PC-9 (cell line): ENCODE measurements around the gene ANK2. TPM values are rescaled to one million over a fixed set of nuclear protein-coding genes. Genes with fewer than 3 reads are reported as not detected.

Source experiments
- BruUV-seq: library from RNA; stranded (reverse); fragments of 400-500 nt; replicated peaks from 2 replicates; lab custom pipeline; 2021; lab: Mats Ljungman, UMichigan
- CTCF ChIA-PET: fragments of 300-600 bp; sonication (Branson Sonifier 250); formaldehyde crosslinking; loops from one replicate; lab custom pipeline; 2022; ENCODE audit warnings: antibody characterized with exemption; lab: Charles Lee
- POLR2A ChIA-PET: fragments of 300-600 bp; sonication (Branson Sonifier 250); formaldehyde crosslinking; loops from one replicate; lab custom pipeline; 2022; ENCODE audit warnings: antibody characterized with exemption; ENCODE audit not compliant: unreplicated experiment; lab: Charles Lee
- DNase-seq, 2 experiments: peaks; one replicate each; pipeline versions ENCODE4 v3.0.0 to v3.0.0-alpha.2; 2015 to 2022; ENCODE audit warnings: mixed read lengths in 1 of 2
- H2AFZ ChIP-seq: fragments of 200-600 bp; sonication (generic); 2 replicates; pipeline ENCODE4 v1.8.1; 2017; ENCODE audit warnings: antibody characterized with exemption
- H3F3A ChIP-seq: fragments of 200-600 bp; sonication (generic); 2 replicates; pipeline ENCODE4 v1.8.1; 2017; ENCODE audit warnings: antibody characterized with exemption, mild to moderate bottlenecking, low read depth; ENCODE audit not compliant: insufficient read depth
- H3K27ac ChIP-seq: fragments of 200-600 bp; sonication (generic); 2 replicates; pipeline ENCODE4 v1.6.1; 2016; ENCODE audit warnings: mixed run types
- H3K27me3 ChIP-seq: fragments of 200-600 bp; sonication (generic); 2 replicates; pipeline ENCODE4 v1.6.1; 2016; ENCODE audit warnings: low read depth, mixed run types; ENCODE audit not compliant: insufficient read depth
- H3K36me3 ChIP-seq: fragments of 200-600 bp; sonication (generic); 2 replicates; pipeline ENCODE4 v1.6.1; 2016; ENCODE audit warnings: low read depth, mixed run types
- H3K4me1 ChIP-seq: fragments of 200-600 bp; sonication (generic); replicated peaks from 2 replicates; pipeline ENCODE4 v1.6.1; 2016; ENCODE audit warnings: mixed run types; ENCODE audit not compliant: insufficient read depth
- H3K4me2 ChIP-seq: fragments of 200-600 bp; sonication (generic); 2 replicates; pipeline ENCODE4 v1.6.1; 2017; ENCODE audit warnings: mixed run types
- H3K4me3 ChIP-seq: fragments of 200-600 bp; sonication (generic); 2 replicates; pipeline ENCODE4 v1.6.1; 2016; ENCODE audit warnings: mixed run types
- H3K79me2 ChIP-seq: fragments of 200-600 bp; sonication (generic); 2 replicates; pipeline ENCODE4 v1.6.1; 2017; ENCODE audit warnings: low read depth, mixed run types
- H3K9me2 ChIP-seq: fragments of 200-600 bp; sonication (generic); 2 replicates; pipeline ENCODE4 v1.8.1; 2017; ENCODE audit warnings: mild to moderate bottlenecking; ENCODE audit not compliant: insufficient read depth
- H3K9me3 ChIP-seq: fragments of 200-600 bp; sonication (generic); 2 replicates; pipeline ENCODE4 v1.8.1; 2016; ENCODE audit warnings: low read depth; ENCODE audit not compliant: insufficient read depth
- H4K20me1 ChIP-seq: fragments of 200-600 bp; sonication (generic); 2 replicates; pipeline ENCODE4 v1.8.1; 2017; ENCODE audit not compliant: insufficient read depth
- EZH2 ChIP-seq: fragments of 200-600 bp; sonication (generic); IDR thresholded peaks from 2 replicates; pipeline ENCODE4 v1.8.0; 2017; ENCODE audit warnings: antibody characterized with exemption, low read depth
- intact Hi-C: fragments of 100-400 bp; cut with micrococcal nuclease; formaldehyde crosslinking; loops from one replicate; pipeline ENCODE4 v1.10.0; 2022; ENCODE audit not compliant: unreplicated experiment
- total RNA-seq: library from RNA; stranded (reverse); gene quantifications from 2 replicates; pipeline ENCODE4 v1.2.3, GENCODE V29; 2021
- TF ChIP-seq, protein P1 (sequence below): fragments of 200-600 bp; sonication (generic); conservative IDR thresholded peaks from 2 replicates; pipeline ENCODE4 v1.6.1; 2017; ENCODE audit warnings: mixed run types, antibody characterized with exemption, mild to moderate bottlenecking, moderate library complexity

The ANK2 gene
- total RNA-seq, 1 experiment from 2014 or later, result 0.61 TPM

DNA sequence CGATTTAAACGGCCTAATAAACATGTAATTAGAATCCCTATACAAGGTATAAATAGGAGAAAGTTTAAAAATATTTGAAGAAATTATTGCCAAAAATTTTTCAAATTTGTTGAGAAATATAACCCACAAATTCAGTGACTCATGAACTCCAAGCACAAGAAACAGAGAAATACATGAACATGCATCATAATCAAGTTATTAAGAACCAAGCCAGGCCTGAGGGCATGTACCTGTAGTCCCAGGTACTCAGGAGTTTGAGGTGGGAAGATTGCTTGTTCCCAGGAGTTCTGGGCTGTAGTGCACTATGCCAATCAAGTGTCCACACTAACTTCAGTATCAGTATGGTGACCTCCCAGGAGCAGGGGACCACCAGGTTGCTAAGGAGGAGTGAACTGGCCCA lies 370.2 kb downstream of the ANK2 start:
- Histone ChIP-seq H3K9me3 (no peaks in the 10 kb centered on the region), H3K27me3 (no peaks in the 10 kb centered on the region), H3K36me3 (no peaks in the 10 kb centered on the region), H3K79me2 (no peaks in the 10 kb centered on the region), H3K9me2 (no peaks in the 10 kb centered on the region), H4K20me1 (no peaks in the 10 kb centered on the region), H3K4me2 (no peak overlapping the region), H3K4me1 (no peaks in the 10 kb centered on the region), H2AFZ (no peak overlapping the region), H3F3A (no peaks in the 10 kb centered on the region), H3K4me3 (no peak overlapping the region), H3K27ac (no peak overlapping the region)
- POLR2A ChIA-PET, result no interaction called here
- intact Hi-C loops, result no loop called here
- CTCF ChIA-PET, result no interaction called here
- no peak for DNase-seq
- TF ChIP-seq, protein P1, sequence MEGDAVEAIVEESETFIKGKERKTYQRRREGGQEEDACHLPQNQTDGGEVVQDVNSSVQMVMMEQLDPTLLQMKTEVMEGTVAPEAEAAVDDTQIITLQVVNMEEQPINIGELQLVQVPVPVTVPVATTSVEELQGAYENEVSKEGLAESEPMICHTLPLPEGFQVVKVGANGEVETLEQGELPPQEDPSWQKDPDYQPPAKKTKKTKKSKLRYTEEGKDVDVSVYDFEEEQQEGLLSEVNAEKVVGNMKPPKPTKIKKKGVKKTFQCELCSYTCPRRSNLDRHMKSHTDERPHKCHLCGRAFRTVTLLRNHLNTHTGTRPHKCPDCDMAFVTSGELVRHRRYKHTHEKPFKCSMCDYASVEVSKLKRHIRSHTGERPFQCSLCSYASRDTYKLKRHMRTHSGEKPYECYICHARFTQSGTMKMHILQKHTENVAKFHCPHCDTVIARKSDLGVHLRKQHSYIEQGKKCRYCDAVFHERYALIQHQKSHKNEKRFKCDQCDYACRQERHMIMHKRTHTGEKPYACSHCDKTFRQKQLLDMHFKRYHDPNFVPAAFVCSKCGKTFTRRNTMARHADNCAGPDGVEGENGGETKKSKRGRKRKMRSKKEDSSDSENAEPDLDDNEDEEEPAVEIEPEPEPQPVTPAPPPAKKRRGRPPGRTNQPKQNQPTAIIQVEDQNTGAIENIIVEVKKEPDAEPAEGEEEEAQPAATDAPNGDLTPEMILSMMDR, result no peak
- no TSS peak for BruUV-seq

DNA sequence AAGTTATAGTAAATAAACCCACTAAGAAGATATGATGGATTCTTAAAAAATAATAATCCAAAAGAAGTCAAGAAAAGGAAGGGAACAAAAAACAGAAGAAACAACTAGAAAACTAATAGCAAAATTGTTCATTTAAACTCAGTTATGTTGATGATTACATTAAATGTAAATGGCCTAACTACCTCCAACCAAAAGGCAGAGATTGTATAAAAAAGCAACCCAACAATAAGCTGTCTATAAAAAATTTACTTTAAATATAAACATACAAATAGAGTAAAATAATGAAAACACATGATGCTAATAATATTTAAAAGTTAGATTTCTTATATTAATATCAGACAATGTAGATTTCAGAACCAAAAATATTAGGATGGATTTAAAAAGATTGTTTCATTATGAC lies 371.5 kb downstream of the ANK2 start:
- CTCF ChIA-PET, result no interaction called here
- H3K79me2 ChIP-seq, result no peaks in the 10 kb centered on the region
- intact Hi-C loops, result no loop called here
- H3K9me3 ChIP-seq, result no peaks in the 10 kb centered on the region
- no peaks in the 10 kb centered on the region for H4K20me1 ChIP-seq
- BruUV-seq, result no TSS peak
- H3K27ac ChIP-seq, result no peak overlapping the region
- H3F3A ChIP-seq, result no peaks in the 10 kb centered on the region
- no peaks in the 10 kb centered on the region for H3K36me3 ChIP-seq
- H2AFZ ChIP-seq, result no peak overlapping the region
- no peak for DNase-seq
- H3K4me2 ChIP-seq, result no peak overlapping the region
- no peak for TF ChIP-seq EZH2
- TF ChIP-seq, protein P1, result no peak
- no peaks in the 10 kb centered on the region for H3K9me2 ChIP-seq
- H3K4me1 ChIP-seq, result no peaks in the 10 kb centered on the region
- H3K4me3 ChIP-seq, result no peak overlapping the region
- POLR2A ChIA-PET, result no interaction called here
- no peaks in the 10 kb centered on the region for H3K27me3 ChIP-seq

DNA sequence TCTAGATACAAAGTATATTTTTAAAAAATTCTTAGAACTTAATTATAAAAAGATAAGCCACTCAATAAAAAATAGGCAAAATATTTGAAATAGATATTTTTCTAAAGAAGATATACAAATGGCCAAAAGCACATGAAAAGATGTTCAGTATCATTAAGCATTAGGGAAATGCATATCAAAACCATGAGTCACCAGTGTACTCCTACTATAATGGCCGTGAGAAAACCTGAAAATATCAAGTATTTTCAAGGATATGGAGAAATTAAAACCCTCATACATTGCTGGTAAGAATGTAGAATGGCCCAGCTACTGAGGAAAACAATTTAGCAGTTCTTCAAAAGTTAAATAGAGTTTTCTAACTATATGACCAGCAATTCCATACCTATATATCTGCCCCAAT lies 374.2 kb downstream of the ANK2 start:
- Histone ChIP-seq H2AFZ (no peak overlapping the region), H4K20me1 (no peaks in the 10 kb centered on the region), H3F3A (no peaks in the 10 kb centered on the region), H3K27me3 (no peaks in the 10 kb centered on the region), H3K27ac (no peak overlapping the region), H3K4me1 (no peaks in the 10 kb centered on the region), H3K79me2 (no peaks in the 10 kb centered on the region), H3K9me3 (no peaks in the 10 kb centered on the region), H3K4me3 (no peak overlapping the region), H3K9me2 (no peaks in the 10 kb centered on the region), H3K4me2 (no peak overlapping the region), H3K36me3 (no peaks in the 10 kb centered on the region)
- TF ChIP-seq, protein P1, result no peak
- TF ChIP-seq EZH2, result no peak
- BruUV-seq, result no TSS peak
- ChIA-PET CTCF (no interaction called here), POLR2A (no interaction called here)
- DNase-seq, result no peak
- intact Hi-C loops, result no loop called here
